HepG2 (cell line): ENCODE data around the gene SND1. TPM values are rescaled to one million over a fixed set of nuclear protein-coding genes. Genes with fewer than 3 reads are reported as not detected.

Source experiments
- ATAC-seq: fragments of 200-7000 bp; cut with Tn5 transposase; 3 replicates; pipeline ENCODE4 v1.9.1; 2020; ENCODE audit warnings: mild to moderate bottlenecking, moderate library complexity
- BruUV-seq: library from RNA; stranded (reverse); fragments of 400-500 nt; replicated peaks from 2 replicates; lab custom pipeline; 2021; lab: Mats Ljungman, UMichigan
- CTCF ChIA-PET: fragments of 300-600 bp; formaldehyde crosslinking; extraction: SDS; loops from one replicate; lab custom pipeline; 2021; ENCODE audit warnings: low total read pairs, inconsistent platforms, low intra/inter-chr PET ratio; lab: Yijun Ruan, JAX
- POLR2A ChIA-PET: fragments of 350-600 bp; sonication (Branson Sonifier 250); formaldehyde crosslinking; loops from one replicate; lab custom pipeline; 2020; ENCODE audit warnings: antibody characterized with exemption, inconsistent platforms; lab: Yijun Ruan, JAX
- DNase-seq: peaks from one replicate; pipeline ENCODE4 v3.0.0-alpha.2; 2015; ENCODE audit warnings: low spot score
- FAIRE-seq: peaks from 3 replicates; lab custom pipeline; 2011; peaks lifted over from hg19 to GRCh38; lab: Jason Lieb, UNC
- H2AFZ ChIP-seq: one replicate; pipeline ENCODE4 v1.6.1; 2011; ENCODE audit warnings: low read length, inconsistent platforms
- H3K27ac ChIP-seq: fragments of 300-600 bp; 3 replicates; pipeline ENCODE4 v1.8.0; 2011; ENCODE audit warnings: mixed run types, mild to moderate bottlenecking, mixed read lengths, low read length, inconsistent platforms; ENCODE audit not compliant: insufficient read depth; ENCODE audit errors: extremely low read length
- H3K27me3 ChIP-seq, 2 experiments: fragments of 200-600 bp in 1 of 2; 2 replicates in 1 of 2; 3 replicates in 1 of 2; pipeline versions ENCODE4 v1.6.0 to v1.8.0; 2011; ENCODE audit warnings: low read length in 2 of 2, mild to moderate bottlenecking in 2 of 2, moderate library complexity in 2 of 2, inconsistent platforms in 1 of 2; ENCODE audit not compliant: insufficient read depth in 2 of 2, control insufficient read depth in 1 of 2
- H3K36me3 ChIP-seq, 2 experiments: fragments of 200-600 bp in 1 of 2; replicated peaks in 1 of 2; 2 replicates in 1 of 2; 3 replicates in 1 of 2; pipeline versions ENCODE4 v1.5.1 to v1.8.0; 2011; ENCODE audit warnings: low read length in 2 of 2, inconsistent platforms in 1 of 2; ENCODE audit not compliant: insufficient read depth in 2 of 2, control insufficient read depth in 1 of 2
- H3K4me1 ChIP-seq: 2 replicates; pipeline ENCODE4 v1.5.1; 2012; ENCODE audit warnings: low read length, inconsistent platforms; ENCODE audit not compliant: insufficient read depth
- H3K4me2 ChIP-seq: 2 replicates; pipeline ENCODE4 v1.6.0; 2011; ENCODE audit warnings: low read depth, low read length, inconsistent platforms
- H3K4me3 ChIP-seq, 3 experiments: fragments of 200-600 bp in 1 of 3; sonication (generic), shearing (Covaris generic) in 1 of 3; replicated peaks in 1 of 3; 2 replicates each; pipeline ENCODE4 v1.5.1; 2011 to 2016; ENCODE audit warnings: low read length in 3 of 3, inconsistent platforms in 2 of 3, low read depth in 2 of 3, mild to moderate bottlenecking in 2 of 3, control low read depth in 1 of 3, mixed read lengths in 1 of 3; ENCODE audit not compliant: insufficient read depth in 1 of 3
- H3K79me2 ChIP-seq: one replicate; pipeline ENCODE4 v1.6.1; 2011; ENCODE audit warnings: low read length, inconsistent platforms; ENCODE audit not compliant: insufficient read depth
- H3K9ac ChIP-seq: 2 replicates; pipeline ENCODE4 v1.6.0; 2011; ENCODE audit warnings: mild to moderate bottlenecking, low read depth, low read length, inconsistent platforms; ENCODE audit not compliant: insufficient read depth
- H3K9me3 ChIP-seq: 2 replicates; pipeline ENCODE4 v1.5.1; 2012; ENCODE audit warnings: mild to moderate bottlenecking, low read length
- H4K20me1 ChIP-seq: 2 replicates; pipeline ENCODE4 v1.6.0; 2011; ENCODE audit warnings: inconsistent platforms, mild to moderate bottlenecking, low read length, moderate library complexity; ENCODE audit not compliant: insufficient read depth
- EZH2 ChIP-seq: conservative IDR thresholded peaks from 2 replicates; pipeline ENCODE4 v1.6.1; 2012; ENCODE audit warnings: mild to moderate bottlenecking, low read depth, low read length, moderate library complexity
- GPN1 ChIP-seq: sonication (generic); formaldehyde crosslinking; IDR thresholded peaks from 2 replicates; pipeline ENCODE4 v1.5.1; 2020; ENCODE audit warnings: missing genetic modification reagents, borderline replicate concordance
- HNRNPUL1 ChIP-seq: fragments of 200-400 bp; formaldehyde crosslinking; IDR thresholded peaks from 2 replicates; pipeline ENCODE4 v1.6.1; 2017; ENCODE audit warnings: low read depth, mild to moderate bottlenecking, low read length, moderate library complexity
- MED1 ChIP-seq: sonication (generic); formaldehyde crosslinking; IDR thresholded peaks from 2 replicates; pipeline ENCODE4 v1.4.0; 2020; ENCODE audit warnings: missing genetic modification reagents
- NCOA1 ChIP-seq: sonication (generic); formaldehyde crosslinking; IDR thresholded peaks from 2 replicates; pipeline ENCODE4 v1.9.0; 2021; ENCODE audit warnings: missing genetic modification reagents
- RFX1 ChIP-seq: fragments of 450-650 bp; IDR thresholded peaks from 2 replicates; pipeline ENCODE4 v1.6.1; 2017
- ZKSCAN1 ChIP-seq: fragments of 150-350 bp; IDR thresholded peaks from 2 replicates; pipeline ENCODE4 v1.6.1; 2014; ENCODE audit warnings: low read length
- ZNF17 ChIP-seq: sonication (generic); formaldehyde crosslinking; IDR thresholded peaks from 2 replicates; pipeline ENCODE4 v1.5.0; 2020; ENCODE audit warnings: mild to moderate bottlenecking, missing genetic modification reagents
- ZNF292 ChIP-seq: sonication (generic); formaldehyde crosslinking; IDR thresholded peaks from 2 replicates; pipeline ENCODE4 v1.8.1; 2022; ENCODE audit warnings: mild to moderate bottlenecking, low read depth, missing genetic modification reagents, borderline replicate concordance
- ZNF331 ChIP-seq: sonication (generic); formaldehyde crosslinking; IDR thresholded peaks from 2 replicates; pipeline ENCODE4 v1.4.0; 2020; ENCODE audit warnings: missing genetic modification reagents
- ZNF441 ChIP-seq: sonication (generic); formaldehyde crosslinking; IDR thresholded peaks from 2 replicates; pipeline ENCODE4 v1.7.0; 2021; ENCODE audit warnings: missing genetic modification reagents, borderline replicate concordance
- ZNF547 ChIP-seq: sonication (generic); formaldehyde crosslinking; IDR thresholded peaks from 2 replicates; pipeline ENCODE4 v1.5.1; 2020; ENCODE audit warnings: mild to moderate bottlenecking, missing genetic modification reagents
- ZNF7 ChIP-seq: IDR thresholded peaks from 2 replicates; pipeline ENCODE4 v1.6.1; 2016; ENCODE audit warnings: missing biosample characterization, missing genetic modification reagents
- ZSCAN25 ChIP-seq: sonication (generic); formaldehyde crosslinking; IDR thresholded peaks from 2 replicates; pipeline ENCODE4 v1.8.0; 2022; ENCODE audit warnings: mild to moderate bottlenecking, missing genetic modification reagents
- ZSCAN30 ChIP-seq: sonication (generic); formaldehyde crosslinking; IDR thresholded peaks from 2 replicates; pipeline ENCODE4 v1.5.0; 2020; ENCODE audit warnings: mild to moderate bottlenecking, missing genetic modification reagents
- WGBS: methylation state at CpG from one replicate; pipeline ENCODE4 v1.1.6; 2017; ENCODE audit warnings: low lambda C conversion rate; 5-methylcytosine and 5-hydroxymethylcytosine counted together
- in situ Hi-C: cut with HindIII; loops from 2 replicates; pipeline ENCODE4 v1.10.0; 2017; ENCODE audit warnings: low pct_unique_long_range_greater_than_20kb; ENCODE audit not compliant: extremely low pct_ligation_motif_present
- intact Hi-C: fragments of 100-400 bp; cut with micrococcal nuclease; formaldehyde crosslinking; loops from one replicate; pipeline ENCODE4 v1.10.0; 2022; ENCODE audit not compliant: unreplicated experiment
- polyA plus RNA-seq, 8 experiments: library from polyadenylated mRNA; depleted of rRNA in 3 of 8; stranded (reverse) in 7 of 8; unstranded in 1 of 8; fragments of >200 nt; fragmentation: Illumina TruSeq in 4 of 8; extraction: Trizol in 4 of 8; gene quantifications; 2 replicates each; pipeline versions ENCODE4 v1.2.1 to v1.2.3, GENCODE V29; 2011 to 2016; ENCODE audit warnings: low read depth in 4 of 8, missing spikeins in 1 of 8, mixed read lengths in 1 of 8; ENCODE audit not compliant: insufficient read depth in 1 of 8
- total RNA-seq, 5 experiments: library from RNA; depleted of rRNA; stranded (reverse); fragments of >200 nt; fragmentation: Illumina TruSeq; extraction: Trizol; gene quantifications; 2 replicates each; pipeline ENCODE4 v1.2.3, GENCODE V29; 2016; ENCODE audit warnings: low read depth in 1 of 5
- TF ChIP-seq, protein P1 (sequence below): sonication (generic); formaldehyde crosslinking; IDR thresholded peaks from 2 replicates; pipeline ENCODE4 v1.5.1; 2020; ENCODE audit warnings: missing genetic modification reagents, mild to moderate bottlenecking, borderline replicate concordance
- TF ChIP-seq, protein P2 (sequence below): sonication (generic); formaldehyde crosslinking; IDR thresholded peaks from 2 replicates; pipeline ENCODE4 v1.4.0; 2020; ENCODE audit warnings: missing genetic modification reagents
- TF ChIP-seq, protein P3 (sequence below): IDR thresholded peaks from 2 replicates; pipeline ENCODE4 v1.6.1; 2016; ENCODE audit warnings: low read depth, borderline replicate concordance
- TF ChIP-seq, protein P4 (sequence below): sonication (generic); formaldehyde crosslinking; IDR thresholded peaks from 2 replicates; pipeline ENCODE4 v1.4.0; 2020; ENCODE audit warnings: missing genetic modification reagents, borderline replicate concordance

Gene SND1
- total and polyA plus RNA-seq, 2 of the 13 experiments (the other 11 are each of a cell fraction or from before 2014, with no cell fraction given): 110 to 182 TPM

DNA sequence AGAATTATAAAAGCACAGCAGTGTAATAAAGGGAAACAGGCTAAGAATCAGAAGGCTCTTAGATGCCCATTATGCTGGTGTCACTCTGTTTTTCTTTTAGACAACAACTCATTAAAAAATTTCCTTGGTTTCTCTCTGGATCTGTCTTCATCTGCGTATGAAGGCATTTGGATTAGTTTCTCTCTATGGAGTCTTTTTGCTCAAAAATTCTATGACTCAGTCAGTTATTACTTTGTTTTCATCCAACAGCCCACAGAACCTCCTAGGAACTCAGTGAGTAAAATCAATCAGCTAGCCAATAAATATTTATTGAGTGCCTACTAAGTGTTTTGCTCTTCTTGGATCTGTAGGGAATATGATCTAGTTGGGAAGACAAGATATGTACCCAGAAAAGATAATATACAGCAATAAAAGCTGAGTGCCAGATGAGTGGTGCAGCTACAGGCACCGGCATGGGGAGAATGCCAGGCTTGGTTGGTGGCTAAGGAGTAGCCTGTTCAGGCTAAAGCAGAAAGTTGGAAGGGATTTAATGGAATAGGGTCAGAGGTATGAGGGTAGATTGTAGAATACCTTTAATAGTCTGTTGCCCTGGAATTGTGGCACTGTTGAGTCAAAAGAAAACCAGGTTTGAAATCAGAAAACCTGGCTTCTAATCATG lies 223.1 kb downstream of the SND1 start (continued):
- TF ChIP-seq ZKSCAN1: no peak
- TF ChIP-seq ZNF441 (CRISPR knock-in tag): no peak
- no peak for TF ChIP-seq ZNF547
- TF ChIP-seq ZSCAN25 (CRISPR knock-in tag): no peak
- no peak for TF ChIP-seq ZNF7
- TF ChIP-seq, protein P1, sequence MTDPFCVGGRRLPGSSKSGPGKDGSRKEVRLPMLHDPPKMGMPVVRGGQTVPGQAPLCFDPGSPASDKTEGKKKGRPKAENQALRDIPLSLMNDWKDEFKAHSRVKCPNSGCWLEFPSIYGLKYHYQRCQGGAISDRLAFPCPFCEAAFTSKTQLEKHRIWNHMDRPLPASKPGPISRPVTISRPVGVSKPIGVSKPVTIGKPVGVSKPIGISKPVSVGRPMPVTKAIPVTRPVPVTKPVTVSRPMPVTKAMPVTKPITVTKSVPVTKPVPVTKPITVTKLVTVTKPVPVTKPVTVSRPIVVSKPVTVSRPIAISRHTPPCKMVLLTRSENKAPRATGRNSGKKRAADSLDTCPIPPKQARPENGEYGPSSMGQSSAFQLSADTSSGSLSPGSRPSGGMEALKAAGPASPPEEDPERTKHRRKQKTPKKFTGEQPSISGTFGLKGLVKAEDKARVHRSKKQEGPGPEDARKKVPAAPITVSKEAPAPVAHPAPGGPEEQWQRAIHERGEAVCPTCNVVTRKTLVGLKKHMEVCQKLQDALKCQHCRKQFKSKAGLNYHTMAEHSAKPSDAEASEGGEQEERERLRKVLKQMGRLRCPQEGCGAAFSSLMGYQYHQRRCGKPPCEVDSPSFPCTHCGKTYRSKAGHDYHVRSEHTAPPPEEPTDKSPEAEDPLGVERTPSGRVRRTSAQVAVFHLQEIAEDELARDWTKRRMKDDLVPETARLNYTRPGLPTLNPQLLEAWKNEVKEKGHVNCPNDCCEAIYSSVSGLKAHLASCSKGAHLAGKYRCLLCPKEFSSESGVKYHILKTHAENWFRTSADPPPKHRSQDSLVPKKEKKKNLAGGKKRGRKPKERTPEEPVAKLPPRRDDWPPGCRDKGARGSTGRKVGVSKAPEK (CRISPR knock-in tag): no peak
- TF ChIP-seq RFX1: no peak

DNA sequence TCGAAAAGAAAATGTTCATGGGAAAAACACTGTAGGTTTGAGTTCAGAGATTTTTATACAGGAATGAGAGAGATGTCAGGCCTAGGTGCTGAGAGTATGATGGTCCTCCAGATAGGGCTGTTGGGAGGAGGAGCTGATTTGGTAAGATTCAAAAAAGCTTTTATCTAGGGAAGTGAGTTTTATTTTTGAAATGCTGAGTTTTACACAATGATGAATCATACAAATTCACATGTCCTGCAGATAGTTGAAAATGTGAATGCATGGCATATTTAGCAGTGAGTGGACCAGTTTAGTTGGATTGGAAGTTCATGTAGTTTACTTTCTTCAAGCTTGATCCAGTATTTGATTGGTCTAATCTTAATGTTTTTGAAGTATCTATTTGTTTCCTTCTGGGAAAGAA lies 224.4 kb downstream of the SND1 start:
- FAIRE-seq (no peak), DNase-seq (no peak), ATAC-seq (no peak)
- in situ Hi-C loops: no loop called here
- Histone ChIP-seq H3K4me3 (no peak overlapping the region), H3K79me2 (no peaks in the 10 kb centered on the region), H2AFZ (no peak overlapping the region), H3K9me3 (no peaks in the 10 kb centered on the region), H3K4me1 (no peaks in the 10 kb centered on the region), H3K4me2 (no peak overlapping the region), H3K36me3 (peaks cover 1 to 14% of the 10 kb centered on the region in 2 experiments; a peak in 1 of 5 replicates), H3K27me3 (no peaks in the 10 kb centered on the region), H3K27ac (no peak overlapping the region), H3K9ac (no peak overlapping the region), H4K20me1 (no peaks in the 10 kb centered on the region)
- POLR2A ChIA-PET: no interaction called here
- CTCF ChIA-PET: no interaction called here
- 97% methylated on average over 1 of the region's 1 CpG for WGBS
- intact Hi-C loops: no loop called here
- BruUV-seq: no TSS peak
- TF ChIP-seq, protein P2, sequence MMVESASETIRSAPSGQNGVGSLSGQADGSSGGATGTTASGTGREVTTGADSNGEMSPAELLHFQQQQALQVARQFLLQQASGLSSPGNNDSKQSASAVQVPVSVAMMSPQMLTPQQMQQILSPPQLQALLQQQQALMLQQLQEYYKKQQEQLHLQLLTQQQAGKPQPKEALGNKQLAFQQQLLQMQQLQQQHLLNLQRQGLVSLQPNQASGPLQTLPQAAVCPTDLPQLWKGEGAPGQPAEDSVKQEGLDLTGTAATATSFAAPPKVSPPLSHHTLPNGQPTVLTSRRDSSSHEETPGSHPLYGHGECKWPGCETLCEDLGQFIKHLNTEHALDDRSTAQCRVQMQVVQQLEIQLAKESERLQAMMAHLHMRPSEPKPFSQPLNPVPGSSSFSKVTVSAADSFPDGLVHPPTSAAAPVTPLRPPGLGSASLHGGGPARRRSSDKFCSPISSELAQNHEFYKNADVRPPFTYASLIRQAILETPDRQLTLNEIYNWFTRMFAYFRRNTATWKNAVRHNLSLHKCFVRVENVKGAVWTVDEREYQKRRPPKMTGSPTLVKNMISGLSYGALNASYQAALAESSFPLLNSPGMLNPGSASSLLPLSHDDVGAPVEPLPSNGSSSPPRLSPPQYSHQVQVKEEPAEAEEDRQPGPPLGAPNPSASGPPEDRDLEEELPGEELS (CRISPR knock-in tag): no peak
- TF ChIP-seq HNRNPUL1 (no peak), MED1 (CRISPR knock-in tag) (no peak), ZSCAN30 (CRISPR knock-in tag) (no peak), EZH2 (no peak), ZNF292 (CRISPR knock-in tag) (no peak), GPN1 (CRISPR knock-in tag) (no peak), ZNF331 (CRISPR knock-in tag) (no peak), NCOA1 (no peak), ZNF17 (no peak)
- TF ChIP-seq, protein P3, sequence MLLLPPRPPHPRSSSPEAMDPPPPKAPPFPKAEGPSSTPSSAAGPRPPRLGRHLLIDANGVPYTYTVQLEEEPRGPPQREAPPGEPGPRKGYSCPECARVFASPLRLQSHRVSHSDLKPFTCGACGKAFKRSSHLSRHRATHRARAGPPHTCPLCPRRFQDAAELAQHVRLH (CRISPR knock-in tag): no peak
- TF ChIP-seq, protein P4, sequence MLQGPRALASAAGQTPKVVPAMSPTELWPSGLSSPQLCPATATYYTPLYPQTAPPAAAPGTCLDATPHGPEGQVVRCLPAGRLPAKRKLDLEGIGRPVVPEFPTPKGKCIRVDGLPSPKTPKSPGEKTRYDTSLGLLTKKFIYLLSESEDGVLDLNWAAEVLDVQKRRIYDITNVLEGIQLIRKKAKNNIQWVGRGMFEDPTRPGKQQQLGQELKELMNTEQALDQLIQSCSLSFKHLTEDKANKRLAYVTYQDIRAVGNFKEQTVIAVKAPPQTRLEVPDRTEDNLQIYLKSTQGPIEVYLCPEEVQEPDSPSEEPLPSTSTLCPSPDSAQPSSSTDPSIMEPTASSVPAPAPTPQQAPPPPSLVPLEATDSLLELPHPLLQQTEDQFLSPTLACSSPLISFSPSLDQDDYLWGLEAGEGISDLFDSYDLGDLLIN (CRISPR knock-in tag): no peak
